SH-SY5Y (cell line): ENCODE data around the gene ARHGEF11.

Experiments
- GATA2 ChIP-seq: IDR thresholded peaks from 2 replicates; pipeline ENCODE4 v1.6.1; 2011; ENCODE audit warnings: mild to moderate bottlenecking, low read depth, low read length
- GATA3 ChIP-seq: IDR thresholded peaks from 2 replicates; pipeline ENCODE4 v1.6.1; 2011; ENCODE audit warnings: low read depth, mild to moderate bottlenecking, low read length, moderate library complexity

ARHGEF11 gene

GRCh38 chr1:157080714-157081113 is 35.2 kb upstream of the ARHGEF11 start:
- TF ChIP-seq GATA3 = no peak
- TF ChIP-seq GATA2 = no peak

DNA sequence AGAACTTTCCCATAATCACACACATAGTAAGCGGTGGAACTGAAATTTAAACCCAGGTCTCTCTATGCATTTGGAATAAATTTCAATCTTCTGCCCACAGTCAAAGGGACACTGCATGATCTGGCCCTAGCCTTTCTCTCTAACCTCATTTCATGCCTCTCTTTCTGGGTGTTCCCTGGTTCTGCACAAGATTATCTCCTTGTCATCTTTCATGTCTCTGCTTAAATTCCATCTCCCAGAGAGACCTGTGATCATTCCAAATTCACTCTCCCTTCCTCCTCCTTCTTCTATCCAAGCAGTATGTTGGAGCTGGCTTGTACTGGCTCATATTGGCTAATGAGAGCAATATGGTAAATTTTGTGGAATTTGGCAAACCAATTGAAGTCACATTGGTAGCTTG is 31.9 kb upstream of the ARHGEF11 start:
- TF ChIP-seq GATA2 (no peak), GATA3 (no peak)

- peak; percentile 18; the same call in 1 of the 2 replicates for TF ChIP-seq GATA2
- TF ChIP-seq GATA3 = no peak
Measured at GRCh38 chr1:157073944-157074685, 28.6 kb upstream of the ARHGEF11 start.

- TF ChIP-seq GATA3 = no peak
- TF ChIP-seq GATA2 = no peak
Measured at GRCh38 chr1:157069601-157070000, 24.1 kb upstream of the ARHGEF11 start.

DNA sequence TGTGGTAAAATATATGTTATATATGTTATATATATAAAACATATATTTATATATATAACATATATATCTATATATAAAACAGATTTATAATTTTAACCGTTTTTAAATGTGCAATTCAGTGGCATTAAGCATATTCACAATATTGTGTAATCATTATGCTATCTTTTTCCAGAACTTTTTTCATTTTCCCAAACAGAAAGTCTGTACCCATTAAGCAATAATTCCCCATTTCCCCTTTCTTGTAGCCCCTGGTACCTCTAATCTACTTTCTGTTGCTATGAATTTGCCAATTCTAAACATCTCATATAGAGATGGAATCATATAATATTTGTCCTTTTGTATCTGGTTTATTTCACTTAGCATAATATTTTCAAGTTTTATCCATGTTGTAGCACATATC is 10.7 kb upstream of the ARHGEF11 start:
- TF ChIP-seq GATA3 = no peak
- no peak for TF ChIP-seq GATA2

DNA sequence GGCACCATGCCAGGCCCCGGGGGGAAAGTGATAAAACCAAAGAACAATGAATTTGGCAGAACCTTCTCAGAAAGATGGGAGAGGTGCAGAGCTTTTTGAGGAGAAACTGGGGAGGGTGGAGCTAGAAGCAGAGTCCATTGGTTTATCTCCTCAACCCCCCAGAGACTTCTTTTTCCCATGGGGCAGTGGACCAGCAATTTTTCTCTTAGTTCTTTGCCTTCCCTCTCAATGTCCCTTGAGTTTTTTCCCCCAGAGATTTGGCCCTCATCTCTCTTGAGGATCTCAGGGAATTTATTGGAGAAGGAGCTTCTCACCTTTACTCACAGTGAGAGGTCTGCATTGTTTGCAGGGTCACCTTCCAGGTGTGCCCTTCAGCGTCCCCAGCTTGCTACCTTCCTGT is 5.3 kb upstream of the ARHGEF11 start:
- no peak for TF ChIP-seq GATA3
- no peak for TF ChIP-seq GATA2

DNA sequence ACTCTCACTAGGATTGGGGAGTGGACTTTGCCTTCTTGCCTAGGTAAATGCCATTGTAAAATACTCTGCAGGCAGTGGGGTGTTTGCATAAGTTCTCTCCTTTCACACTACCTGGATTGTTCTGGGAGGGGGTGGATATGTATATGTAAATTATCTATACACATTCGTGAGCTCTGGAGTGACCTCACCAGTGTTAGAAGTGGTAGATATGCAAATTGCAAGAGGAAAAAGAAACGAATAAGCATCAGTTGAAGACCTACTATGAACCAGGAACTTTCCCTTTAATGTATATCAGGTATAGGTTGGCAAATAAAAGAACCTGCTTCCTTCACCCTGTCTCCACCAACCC is 1.5 kb upstream of the ARHGEF11 start:
- no peak for TF ChIP-seq GATA3
- TF ChIP-seq GATA2 = no peak

GRCh38 chr1:157044326-157044725 is 1.2 kb downstream of the ARHGEF11 start:
- TF ChIP-seq GATA3 = no peak

DNA sequence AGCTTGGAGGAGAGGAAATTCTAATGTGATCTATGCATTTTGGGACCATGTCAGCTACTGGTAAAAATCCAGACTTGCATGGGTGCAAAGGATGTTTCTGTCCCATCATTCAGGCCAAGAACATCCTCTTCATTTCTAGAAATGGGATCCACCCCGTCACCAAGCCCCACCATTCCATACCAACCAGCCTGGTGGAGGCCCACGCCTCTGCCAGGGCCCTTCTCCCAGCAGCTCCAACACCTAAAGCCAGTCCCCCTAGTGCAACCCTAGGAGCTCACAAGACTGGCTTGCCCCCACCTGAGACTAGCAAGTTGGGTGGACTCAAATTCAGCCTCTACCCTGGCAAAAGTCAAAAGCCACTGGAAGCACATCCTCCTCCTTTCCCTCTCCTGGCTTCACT is 1.9 kb downstream of the ARHGEF11 start:
- no peak for TF ChIP-seq GATA3
- TF ChIP-seq GATA2 = no peak

GRCh38 chr1:157042846-157043245 is 2.7 kb downstream of the ARHGEF11 start:
- no peak for TF ChIP-seq GATA2
- no peak for TF ChIP-seq GATA3

- TF ChIP-seq GATA2 (no peak), GATA3 (no peak)
Measured at GRCh38 chr1:157040802-157041201, 4.7 kb downstream of the ARHGEF11 start.

DNA sequence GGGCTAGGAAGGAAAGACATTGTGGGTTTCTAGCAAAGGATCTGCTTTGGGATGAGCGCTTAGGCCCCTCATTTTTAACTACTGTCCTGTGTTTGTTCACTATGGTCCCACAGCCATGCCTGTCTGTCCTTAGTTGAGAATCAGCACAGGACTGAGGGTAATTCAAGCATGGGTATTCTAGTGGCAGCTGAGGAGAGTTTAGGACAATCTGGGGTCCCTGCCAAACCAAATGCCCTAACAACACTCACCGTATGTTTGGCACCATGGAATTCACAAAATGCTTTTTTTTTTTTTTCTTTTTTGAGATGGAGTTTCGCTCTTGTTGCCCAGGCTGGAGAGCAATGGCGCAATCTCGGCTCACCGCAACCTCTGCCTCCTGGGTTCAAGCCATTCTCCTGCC is 10.4 kb downstream of the ARHGEF11 start:
- TF ChIP-seq GATA2 (no peak), GATA3 (no peak)

DNA sequence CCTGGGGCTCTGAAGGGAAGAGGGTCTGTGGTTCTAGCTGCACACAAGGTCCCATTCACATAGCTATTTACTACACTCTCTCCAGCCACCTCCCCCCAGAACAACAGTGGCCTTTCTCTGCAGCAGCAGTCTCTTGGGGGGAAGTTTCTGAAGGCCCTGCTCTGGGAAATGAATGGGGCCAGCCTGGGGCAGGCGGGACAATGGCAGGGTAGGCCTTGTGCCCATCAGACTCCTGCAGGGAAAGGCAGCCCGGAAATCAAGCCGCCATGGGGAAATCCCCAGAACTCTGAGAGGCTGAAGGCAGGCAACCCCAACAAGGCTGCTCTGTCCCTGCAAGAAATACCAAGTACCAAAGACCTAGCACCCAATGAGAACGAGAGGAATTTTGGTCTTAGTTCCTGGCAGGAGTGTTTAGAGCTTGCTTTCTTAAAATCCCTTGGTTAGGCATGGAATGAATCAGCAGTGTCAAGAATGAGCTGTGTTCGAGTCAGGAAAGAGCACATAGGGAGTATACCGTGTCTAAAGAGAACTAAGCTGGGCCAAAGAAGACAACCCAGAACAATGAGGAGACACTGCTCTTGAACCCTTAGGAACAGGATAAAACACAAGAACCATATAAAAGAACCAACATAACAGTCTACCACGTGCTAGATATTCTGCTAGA is 11.3 kb downstream of the ARHGEF11 start:
- no peak for TF ChIP-seq GATA2
- no peak for TF ChIP-seq GATA3

DNA sequence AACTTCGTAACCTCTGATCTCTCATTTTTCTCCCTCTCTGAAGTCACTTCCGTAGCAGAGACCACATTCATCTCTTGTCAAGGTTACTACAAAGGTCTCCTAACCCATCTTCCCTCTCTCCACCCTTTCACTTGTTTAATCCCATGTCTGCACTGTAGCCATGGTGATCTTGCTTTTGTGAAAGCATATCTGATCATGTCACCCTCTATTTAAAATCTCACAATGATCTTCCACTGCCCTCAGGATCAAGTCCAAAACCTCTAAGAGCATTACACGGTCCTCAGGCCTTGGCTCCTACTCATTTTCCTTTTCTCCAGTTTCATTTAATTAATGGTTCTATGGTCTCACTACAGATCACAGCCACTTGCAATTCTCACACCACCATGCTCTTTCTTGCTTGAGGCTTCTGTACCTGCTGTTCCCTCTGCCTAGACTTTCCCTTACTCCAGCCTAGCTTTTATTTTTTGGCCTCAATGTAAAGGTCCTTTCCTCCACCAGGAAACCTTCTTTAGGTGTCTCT is 12.1 kb downstream of the ARHGEF11 start:
- TF ChIP-seq GATA2 (peak; percentile 26; the same call in 1 of the 2 replicates), GATA3 (no peak)

GRCh38 chr1:157032303-157032702 is 13.2 kb downstream of the ARHGEF11 start:
- TF ChIP-seq GATA3 (no peak), GATA2 (no peak)
